GM12864 (cell line): Measurements from ENCODE around the gene PAX5.

Source experiments
- DNase-seq: peaks from one replicate; pipeline ENCODE4 v3.0.0-alpha.2; 2011; ENCODE audit warnings: low read depth
- H3K4me3 ChIP-seq: 2 replicates; pipeline ENCODE4 v1.5.1; 2011; ENCODE audit warnings: mild to moderate bottlenecking, low read depth, low read length, control low read depth
- TF ChIP-seq, protein P1 (sequence below): IDR thresholded peaks from 2 replicates; pipeline ENCODE4 v1.5.1; 2011; ENCODE audit warnings: low read depth, mild to moderate bottlenecking, moderate library complexity, low read length, control low read depth, inconsistent platforms; ENCODE audit errors: missing control alignments

Gene PAX5

DNA sequence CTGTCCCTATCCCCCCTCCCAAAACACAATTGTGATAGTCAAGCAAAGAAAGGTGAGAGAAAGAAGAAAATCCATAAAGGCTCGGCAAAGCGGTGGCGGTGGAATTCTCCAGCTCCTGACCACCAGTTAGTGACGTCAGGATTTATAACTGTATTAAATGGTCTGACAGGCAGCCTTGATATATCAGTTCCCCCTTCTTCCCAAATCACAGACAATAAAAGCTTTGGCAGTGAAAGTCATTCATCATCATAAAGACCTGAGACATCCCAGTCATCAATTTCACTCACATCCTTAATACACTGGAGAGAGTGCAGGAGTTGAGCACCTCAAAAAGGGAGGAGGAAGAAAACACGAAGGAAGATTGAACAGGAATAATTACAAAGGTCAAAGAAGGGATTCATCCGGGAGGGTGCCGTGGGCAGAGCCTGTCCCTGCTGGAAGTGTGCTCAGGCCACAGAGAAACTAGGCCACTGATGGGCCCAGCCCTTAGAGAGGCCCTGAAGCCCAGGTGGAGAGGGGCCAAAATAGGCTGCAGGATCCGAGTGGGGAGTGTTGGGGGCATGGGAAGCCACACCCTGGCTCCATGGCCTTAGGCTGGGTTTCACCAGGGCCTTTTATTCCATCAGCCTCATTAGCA, 131.9 kb downstream of the PAX5 start:
- DNase-seq: no peak
- no peak overlapping the region for H3K4me3 ChIP-seq
- TF ChIP-seq, protein P1, sequence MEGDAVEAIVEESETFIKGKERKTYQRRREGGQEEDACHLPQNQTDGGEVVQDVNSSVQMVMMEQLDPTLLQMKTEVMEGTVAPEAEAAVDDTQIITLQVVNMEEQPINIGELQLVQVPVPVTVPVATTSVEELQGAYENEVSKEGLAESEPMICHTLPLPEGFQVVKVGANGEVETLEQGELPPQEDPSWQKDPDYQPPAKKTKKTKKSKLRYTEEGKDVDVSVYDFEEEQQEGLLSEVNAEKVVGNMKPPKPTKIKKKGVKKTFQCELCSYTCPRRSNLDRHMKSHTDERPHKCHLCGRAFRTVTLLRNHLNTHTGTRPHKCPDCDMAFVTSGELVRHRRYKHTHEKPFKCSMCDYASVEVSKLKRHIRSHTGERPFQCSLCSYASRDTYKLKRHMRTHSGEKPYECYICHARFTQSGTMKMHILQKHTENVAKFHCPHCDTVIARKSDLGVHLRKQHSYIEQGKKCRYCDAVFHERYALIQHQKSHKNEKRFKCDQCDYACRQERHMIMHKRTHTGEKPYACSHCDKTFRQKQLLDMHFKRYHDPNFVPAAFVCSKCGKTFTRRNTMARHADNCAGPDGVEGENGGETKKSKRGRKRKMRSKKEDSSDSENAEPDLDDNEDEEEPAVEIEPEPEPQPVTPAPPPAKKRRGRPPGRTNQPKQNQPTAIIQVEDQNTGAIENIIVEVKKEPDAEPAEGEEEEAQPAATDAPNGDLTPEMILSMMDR: no peak

DNA sequence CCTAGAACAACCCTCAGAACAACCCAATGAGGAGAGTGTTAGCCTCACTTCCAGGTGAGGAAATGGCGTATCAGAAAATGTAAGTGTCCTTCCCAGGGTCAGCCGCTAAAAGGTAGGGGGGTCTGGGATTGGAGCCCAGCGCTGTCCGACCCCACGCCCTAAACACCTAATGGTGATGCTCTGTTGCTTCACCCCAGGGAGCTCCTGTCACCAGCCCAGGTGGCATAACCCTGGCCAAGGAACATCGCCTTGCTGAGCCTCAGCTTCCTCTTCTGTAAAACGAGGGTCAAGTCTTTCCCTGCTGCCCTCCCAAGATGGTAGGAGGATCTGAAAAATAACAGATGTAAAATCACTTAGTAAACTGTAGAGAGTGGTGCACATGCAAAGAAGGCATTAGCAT, 132.5 kb downstream of the PAX5 start:
- TF ChIP-seq, protein P1: no peak
- no peak overlapping the region for H3K4me3 ChIP-seq
- DNase-seq: no peak

DNA sequence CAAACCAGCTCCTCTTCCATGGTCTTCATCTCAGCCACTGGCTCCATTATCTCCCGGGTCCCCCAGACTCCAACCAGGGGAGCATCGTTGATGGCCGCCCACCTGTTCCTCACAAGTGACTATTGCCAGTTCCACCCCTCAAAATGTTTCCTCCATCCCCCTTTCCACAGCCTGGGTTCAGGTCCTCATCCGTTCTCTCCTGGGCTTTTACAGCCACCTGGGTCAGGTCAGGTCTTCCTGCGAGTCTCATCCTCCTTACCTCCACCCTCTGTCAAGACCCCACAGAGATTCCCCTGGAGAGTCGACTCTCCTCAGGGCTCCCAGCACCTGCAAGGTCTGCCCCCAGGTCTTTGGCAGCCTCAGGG, 133.2 kb downstream of the PAX5 start:
- TF ChIP-seq, protein P1: no peak
- no peak for DNase-seq
- no peak overlapping the region for H3K4me3 ChIP-seq

DNA sequence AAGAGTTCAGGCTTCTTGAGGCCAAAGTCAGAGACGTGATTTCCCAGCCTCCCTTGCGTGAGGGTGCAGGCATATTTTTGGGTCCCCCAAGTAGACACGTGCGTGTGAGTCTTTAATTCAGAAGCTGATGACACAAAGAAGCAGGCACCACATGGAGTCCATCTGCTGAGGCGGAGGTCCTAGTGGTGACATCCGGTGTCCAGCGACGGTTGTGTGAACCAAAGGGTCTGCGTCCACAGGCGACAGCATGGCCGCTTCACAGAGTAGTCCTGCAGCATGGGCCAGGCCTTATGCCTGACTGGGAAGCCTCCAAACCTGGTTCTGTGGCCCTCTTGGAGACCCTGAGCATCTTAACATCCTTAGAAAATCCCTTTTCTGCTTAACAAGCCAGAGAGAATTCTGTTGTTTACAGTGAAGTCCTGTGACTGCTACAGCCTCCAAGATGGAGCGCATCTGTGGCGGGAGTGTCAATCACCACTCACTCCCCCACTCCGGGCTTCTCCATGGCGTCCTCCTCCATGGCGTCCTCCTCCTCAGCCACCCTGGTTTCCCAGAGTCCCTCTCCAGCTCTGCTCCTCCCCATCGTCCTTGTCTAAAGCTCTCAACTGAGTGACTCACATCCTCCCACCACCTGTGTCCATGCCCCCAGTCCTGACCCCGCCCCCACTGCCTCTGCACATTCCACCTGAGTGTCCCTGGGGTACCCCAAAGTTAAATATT, 133.8 kb downstream of the PAX5 start:
- no peak overlapping the region for H3K4me3 ChIP-seq
- no peak for DNase-seq
- TF ChIP-seq, protein P1: no peak

DNA sequence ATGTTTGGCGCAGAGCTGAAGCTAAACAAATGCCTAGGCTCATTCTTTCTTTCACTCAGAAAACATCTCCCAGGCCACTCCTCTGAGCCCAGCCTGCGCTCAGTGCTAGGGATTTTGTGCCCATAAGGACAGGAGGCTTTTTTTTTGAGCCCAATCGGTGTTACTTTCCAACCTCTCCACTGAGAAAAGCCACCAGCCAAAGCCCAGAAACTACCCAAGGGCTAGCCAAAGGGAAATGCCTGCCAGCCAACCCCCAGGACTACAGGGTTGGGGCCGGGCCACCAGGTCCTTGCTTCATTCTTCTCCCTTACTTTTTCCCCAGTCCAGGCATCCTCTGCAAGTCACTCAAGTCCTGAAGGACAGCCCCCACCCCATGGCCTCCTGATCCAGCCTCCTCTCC, 134.7 kb downstream of the PAX5 start:
- no peak for DNase-seq
- no peak overlapping the region for H3K4me3 ChIP-seq
- TF ChIP-seq, protein P1: no peak

DNA sequence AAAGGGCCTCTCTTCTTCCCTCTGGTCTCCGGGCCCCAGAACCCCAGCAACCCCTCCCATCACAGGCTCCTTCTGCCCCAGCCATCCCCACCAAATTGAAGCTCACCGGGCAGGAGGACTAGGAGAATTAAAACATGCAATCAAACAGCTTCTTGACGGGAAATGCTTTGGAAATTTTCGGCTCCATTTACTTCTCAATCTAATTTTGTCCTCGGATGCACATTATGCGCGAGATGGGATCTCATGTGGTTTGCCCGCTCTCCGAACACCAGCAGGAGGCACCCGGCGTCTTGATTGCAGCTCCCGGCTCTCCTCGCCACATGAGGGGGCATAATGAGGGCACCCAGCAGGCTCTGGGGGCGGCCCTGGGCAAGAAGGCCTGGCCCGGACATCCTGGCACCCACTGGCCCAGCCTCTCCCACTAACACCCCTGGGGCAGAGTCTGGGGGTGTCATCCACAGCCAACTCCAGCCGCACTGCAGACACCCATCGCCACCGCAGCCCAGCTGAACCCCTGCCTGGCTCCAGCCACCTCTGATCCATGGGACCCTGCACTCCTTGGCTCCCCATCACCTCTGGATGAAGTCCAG, 135.5 kb downstream of the PAX5 start:
- H3K4me3 ChIP-seq: no peak overlapping the region
- DNase-seq: no peak
- TF ChIP-seq, protein P1: no peak
